Fibroblast of lung (primary cell): ENCODE results near the gene LANCL1.

Source experiments
- EZH2 ChIP-seq: IDR thresholded peaks from 2 replicates; pipeline ENCODE4 v1.5.1; 2012; ENCODE audit warnings: low read length, control low read depth, mild to moderate bottlenecking; ENCODE audit errors: missing control alignments
- TF ChIP-seq, protein P1 (sequence below), 2 donors: IDR thresholded peaks in 1 of 2; conservative IDR thresholded peaks in 1 of 2; 1 replicate in 1 of 2; 2 replicates in 1 of 2; pipeline ENCODE4 v1.5.1; 2011 to 2012; ENCODE audit warnings: low read length in 2 of 2, control low read depth in 1 of 2, inconsistent platforms in 1 of 2, low read depth in 1 of 2, mild to moderate bottlenecking in 1 of 2

- TF ChIP-seq, protein P1, sequence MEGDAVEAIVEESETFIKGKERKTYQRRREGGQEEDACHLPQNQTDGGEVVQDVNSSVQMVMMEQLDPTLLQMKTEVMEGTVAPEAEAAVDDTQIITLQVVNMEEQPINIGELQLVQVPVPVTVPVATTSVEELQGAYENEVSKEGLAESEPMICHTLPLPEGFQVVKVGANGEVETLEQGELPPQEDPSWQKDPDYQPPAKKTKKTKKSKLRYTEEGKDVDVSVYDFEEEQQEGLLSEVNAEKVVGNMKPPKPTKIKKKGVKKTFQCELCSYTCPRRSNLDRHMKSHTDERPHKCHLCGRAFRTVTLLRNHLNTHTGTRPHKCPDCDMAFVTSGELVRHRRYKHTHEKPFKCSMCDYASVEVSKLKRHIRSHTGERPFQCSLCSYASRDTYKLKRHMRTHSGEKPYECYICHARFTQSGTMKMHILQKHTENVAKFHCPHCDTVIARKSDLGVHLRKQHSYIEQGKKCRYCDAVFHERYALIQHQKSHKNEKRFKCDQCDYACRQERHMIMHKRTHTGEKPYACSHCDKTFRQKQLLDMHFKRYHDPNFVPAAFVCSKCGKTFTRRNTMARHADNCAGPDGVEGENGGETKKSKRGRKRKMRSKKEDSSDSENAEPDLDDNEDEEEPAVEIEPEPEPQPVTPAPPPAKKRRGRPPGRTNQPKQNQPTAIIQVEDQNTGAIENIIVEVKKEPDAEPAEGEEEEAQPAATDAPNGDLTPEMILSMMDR (conservative IDR thresholded peaks at IDR 0.05 in 1 of 2, IDR thresholded peaks at IDR 0.05 in 1 of 2; ENCODE audit: low read depth in 1 of 2, low read length in 2 of 2) = no peak
- TF ChIP-seq EZH2 = no peak
Observed at GRCh38 chr2:210421916-210422315, 54.6 kb downstream of the LANCL1 start.
